Measurements from ENCODE around the gene POLR1E.

- TF ChIP-seq JUN (IDR thresholded peaks at IDR 0.05; ENCODE audit: low read depth, low read length) (no peak), SP1 (IDR thresholded peaks at IDR 0.05; ENCODE audit: low read depth, low read length) (no peak), CTCF (IDR thresholded peaks at IDR 0.05; ENCODE audit: control extremely low read depth in 1 of 3, insufficient read depth in 1 of 3, low read depth in 1 of 3, low read length in 3 of 3) (no peak), EP300 (IDR thresholded peaks at IDR 0.05; ENCODE audit: borderline replicate concordance in 1 of 2, low read depth in 2 of 2, low read length in 2 of 2) (no peak), TBP (IDR thresholded peaks at IDR 0.05; ENCODE audit: low read depth, low read length) (no peak), NRF1 (IDR thresholded peaks at IDR 0.05; ENCODE audit: low read depth, low read length) (no peak), SIN3A (conservative IDR thresholded peaks at IDR 0.05 in 1 of 2, IDR thresholded peaks at IDR 0.05 in 1 of 2; ENCODE audit: low read depth in 1 of 2, low read length in 2 of 2) (no peak), RBBP5 (IDR thresholded peaks at IDR 0.05; ENCODE audit: borderline replicate concordance, low read depth, low read length) (no peak), POU5F1 (IDR thresholded peaks at IDR 0.05; ENCODE audit: low read depth, low read length) (no peak), KDM5A (IDR thresholded peaks at IDR 0.05; ENCODE audit: low read length) (no peak), TCF12 (IDR thresholded peaks at IDR 0.05; ENCODE audit: low read depth, low read length) (no peak), EZH2 (IDR thresholded peaks at IDR 0.05; ENCODE audit: low read depth, low read length, severe bottlenecking) (no peak), POLR2A (IDR thresholded peaks at IDR 0.05; ENCODE audit: control extremely low read depth in 1 of 2, low read depth in 2 of 2, low read length in 2 of 2) (no peak)
Observed at GRCh38 chr9:37445832-37446231, 39.9 kb upstream of the POLR1E start.

All from H1 (cell line).